HepG2 (cell line): ENCODE data around the gene RTBDN.

Experiments
- ATF7-NPFF ChIP-seq: sonication (generic); formaldehyde crosslinking; IDR thresholded peaks from 2 replicates; pipeline ENCODE4 v1.8.1; 2023; ENCODE audit warnings: mild to moderate bottlenecking, low read depth, missing genetic modification reagents, moderate library complexity
- CREM ChIP-seq, 2 experiments: sonication (generic) in 1 of 2; formaldehyde crosslinking in 1 of 2; IDR thresholded peaks; 2 replicates each; pipeline versions ENCODE4 v1.4.0 to v1.6.1; 2016 to 2020; ENCODE audit warnings: antibody characterized with exemption in 1 of 2, mild to moderate bottlenecking in 1 of 2, missing genetic modification reagents in 1 of 2
- CTCF ChIP-seq: sonication (generic); formaldehyde crosslinking; IDR thresholded peaks from 2 replicates; pipeline ENCODE4 v1.5.0; 2020; ENCODE audit warnings: mild to moderate bottlenecking, missing genetic modification reagents, moderate library complexity
- ELF4 ChIP-seq: sonication (generic); formaldehyde crosslinking; IDR thresholded peaks from 2 replicates; pipeline ENCODE4 v1.5.0; 2020; ENCODE audit warnings: missing genetic modification reagents, mild to moderate bottlenecking, moderate library complexity, borderline replicate concordance
- MLXIP ChIP-seq: sonication (generic); formaldehyde crosslinking; IDR thresholded peaks from 2 replicates; pipeline ENCODE4 v1.9.0; 2021; ENCODE audit warnings: missing genetic modification reagents, borderline replicate concordance
- PHF5A ChIP-seq: IDR thresholded peaks from one replicate; pipeline ENCODE4 v1.6.1; 2018; ENCODE audit warnings: low read depth, missing genetic modification reagents; ENCODE audit not compliant: unreplicated experiment
- POLR2AphosphoS5 ChIP-seq: IDR thresholded peaks from 2 replicates; pipeline ENCODE4 v1.6.1; 2012; ENCODE audit warnings: low read depth, low read length
- REXO4 ChIP-seq: sonication (generic); formaldehyde crosslinking; IDR thresholded peaks from 2 replicates; pipeline ENCODE4 v1.8.0; 2022; ENCODE audit warnings: missing genetic modification reagents, mild to moderate bottlenecking, borderline replicate concordance
- RFX5 ChIP-seq: IDR thresholded peaks from 2 replicates; pipeline ENCODE4 v1.6.1; 2011; ENCODE audit warnings: low read depth, low read length, improper control_type of control experiment
- UBTF ChIP-seq: sonication (generic); formaldehyde crosslinking; IDR thresholded peaks from 2 replicates; pipeline ENCODE4 v1.4.0; 2020; ENCODE audit warnings: mild to moderate bottlenecking, missing genetic modification reagents
- ZBTB26 ChIP-seq: IDR thresholded peaks from 2 replicates; pipeline ENCODE4 v1.6.1; 2016; ENCODE audit warnings: missing compliant biosample characterization, missing genetic modification reagents, borderline replicate concordance
- ZBTB8A ChIP-seq: sonication (generic); formaldehyde crosslinking; IDR thresholded peaks from 2 replicates; pipeline ENCODE4 v1.4.0; 2020; ENCODE audit warnings: mild to moderate bottlenecking, low read depth, missing genetic modification reagents, borderline replicate concordance

- TF ChIP-seq ATF7-NPFF (CRISPR knock-in tag): no peak
- no peak for TF ChIP-seq REXO4 (CRISPR knock-in tag)
- no peak for TF ChIP-seq POLR2AphosphoS5
- no peak for TF ChIP-seq MLXIP (CRISPR knock-in tag)
- no peak for TF ChIP-seq RFX5
- no peak for TF ChIP-seq ZBTB26
- no peak for TF ChIP-seq ZBTB8A (CRISPR knock-in tag)
- TF ChIP-seq CTCF: no peak
- TF ChIP-seq ELF4 (CRISPR knock-in tag): no peak
- TF ChIP-seq UBTF (CRISPR knock-in tag): no peak
- TF ChIP-seq PHF5A (CRISPR knock-in tag): no peak
- no peak for TF ChIP-seq CREM (IDR thresholded peaks at IDR 0.05)
- TF ChIP-seq CREM (CRISPR knock-in tag; IDR thresholded peaks at IDR 0.05): no peak
These were observed 38.8 kb upstream of the RTBDN start for GRCh38 chr19:12872941-12873890.
